ACHN (cell line): ENCODE results near the gene OR51F1.
"Not testable (repeated sequence)": the region's sequence is repeated elsewhere in the genome, so short reads cannot be mapped to it uniquely, and the experiment has no call there.

ENCODE experiments used
- DNase-seq: peaks from one replicate; pipeline ENCODE4 v3.0.0-alpha.2; 2015
- in situ Hi-C: cut with HindIII; loops from 2 replicates; pipeline ENCODE4 v1.10.0; 2017; ENCODE audit warnings: low sequenced_read_pairs, low pct_ligation_motif_present, low pct_unique_long_range_greater_than_20kb

The OR51F1 gene

DNA sequence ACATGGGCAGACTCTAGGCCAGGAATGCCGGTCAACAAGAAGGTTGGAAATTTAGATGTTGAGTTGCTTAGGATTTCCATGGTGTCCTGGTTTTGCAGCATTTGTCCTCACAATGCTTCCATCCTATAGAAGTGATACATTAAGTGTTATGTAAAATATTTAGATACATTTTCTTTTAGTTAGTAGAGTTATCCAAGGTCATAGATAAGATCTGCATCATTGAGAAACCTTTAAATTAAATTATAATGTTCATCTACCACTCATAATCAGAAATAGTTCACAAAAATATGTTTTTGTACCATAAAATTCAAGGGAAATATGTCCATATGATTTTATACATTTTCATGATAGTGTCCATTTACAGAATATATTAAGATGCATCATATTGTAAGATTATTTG lies at the start of gene OR51F1:
Gene OR51F1 (minus strand): TSS at position 101 of the 400 bp plus-strand sequence. CDS start 0 bp downstream, at position 101.
- no peak for DNase-seq
- in situ Hi-C loops: no loop called here

DNA sequence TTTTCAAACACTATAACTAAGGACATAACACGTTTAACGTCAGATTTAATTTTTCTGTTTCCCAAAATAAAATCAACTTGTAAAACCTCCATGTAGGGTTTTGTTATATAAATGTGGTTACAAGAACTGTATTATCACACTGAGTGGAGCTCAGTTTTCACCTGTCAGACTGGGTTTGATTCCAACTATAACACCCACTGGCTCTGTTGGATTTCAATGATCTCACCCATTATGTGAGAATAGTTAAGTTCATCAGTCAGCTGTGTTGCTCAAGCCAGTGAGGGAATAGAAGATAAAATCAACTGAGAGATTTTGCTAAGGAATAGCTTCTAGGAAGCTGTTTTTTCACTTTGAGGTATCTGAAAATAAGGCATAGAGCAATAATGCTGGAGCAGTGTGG lies 39.5 kb upstream of the OR51F1 start:
- no peak for DNase-seq
- in situ Hi-C loops: no loop called here

- in situ Hi-C loops: no loop called here
- no peak for DNase-seq
Observed at GRCh38 chr11:4808476-4808875, 38.7 kb upstream of the OR51F1 start.

GRCh38 chr11:4804280-4804679 lies 34.5 kb upstream of the OR51F1 start, which contains the start of gene OR52R1:
Gene OR52R1, minus strand, starts transcription at chr11:4804380. Its CDS starts 0 bp downstream, at chr11:4804380.
- no peak for DNase-seq
- in situ Hi-C loops: no loop called here

DNA sequence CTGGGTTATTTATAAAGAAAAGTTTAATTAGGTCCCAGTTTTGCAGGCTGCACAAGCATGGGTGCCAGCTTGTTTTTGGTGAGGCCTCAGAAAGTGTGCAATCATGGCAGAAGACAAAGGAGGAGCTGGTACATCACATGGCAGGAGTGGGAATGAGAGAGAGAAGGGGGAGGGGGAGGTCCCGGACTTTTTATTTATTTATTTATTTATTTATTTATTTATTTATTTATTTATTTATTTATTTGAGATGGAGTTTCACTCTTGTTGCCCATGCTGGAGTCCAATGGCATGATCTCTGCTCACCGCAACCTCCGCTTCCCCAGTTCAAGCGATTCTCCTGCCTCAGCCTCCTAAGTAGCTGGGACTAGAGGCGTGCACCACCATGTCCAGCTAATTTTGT lies 31.6 kb upstream of the OR51F1 start:
- in situ Hi-C loops, DNase-seq: not testable (repeated sequence)

- DNase-seq: no peak
- in situ Hi-C loops: no loop called here
Observed at GRCh38 chr11:4798427-4799183, 28.9 kb upstream of the OR51F1 start.

DNA sequence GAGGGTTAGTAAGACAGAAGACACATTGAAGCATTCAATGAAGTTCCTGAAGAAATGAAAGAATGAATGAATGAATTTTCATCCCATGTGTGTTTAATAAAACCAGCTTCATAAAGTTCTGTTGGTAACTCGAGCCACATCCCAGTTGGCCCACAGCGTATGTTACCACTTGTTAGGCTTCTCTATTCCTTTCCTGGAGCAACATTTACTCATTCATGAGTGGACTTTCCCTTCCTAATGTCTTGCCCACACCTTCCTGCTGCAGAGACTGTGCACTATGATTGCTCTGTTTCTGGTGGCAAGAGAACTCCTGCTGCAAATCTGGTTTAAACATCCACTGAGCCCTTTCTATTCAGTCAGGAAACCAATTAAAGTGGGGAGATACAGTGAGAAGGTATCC lies 27.5 kb upstream of the OR51F1 start:
- DNase-seq: no peak
- in situ Hi-C loops: no loop called here

DNA sequence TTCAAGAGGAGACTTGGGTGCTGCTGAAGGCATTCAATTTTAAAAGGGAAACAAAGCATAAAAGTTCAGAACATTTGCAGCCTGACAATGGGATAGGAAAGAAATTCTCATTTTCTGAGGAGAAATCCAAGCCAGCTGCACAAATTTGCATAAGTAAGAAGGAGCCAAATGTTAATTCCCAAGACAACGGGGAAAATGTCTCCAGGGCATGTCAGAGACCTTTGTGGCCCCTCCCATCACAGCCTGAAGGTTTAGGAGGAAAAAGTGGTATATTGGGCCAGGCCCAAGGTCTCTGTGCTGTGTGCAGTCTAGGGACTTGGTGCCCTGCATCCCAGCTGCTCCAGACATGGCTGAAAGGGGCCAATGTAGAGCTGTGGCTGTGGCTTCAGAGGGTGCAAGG lies 12.7 kb upstream of the OR51F1 start:
- no peak for DNase-seq
- in situ Hi-C loops: no loop called here

DNA sequence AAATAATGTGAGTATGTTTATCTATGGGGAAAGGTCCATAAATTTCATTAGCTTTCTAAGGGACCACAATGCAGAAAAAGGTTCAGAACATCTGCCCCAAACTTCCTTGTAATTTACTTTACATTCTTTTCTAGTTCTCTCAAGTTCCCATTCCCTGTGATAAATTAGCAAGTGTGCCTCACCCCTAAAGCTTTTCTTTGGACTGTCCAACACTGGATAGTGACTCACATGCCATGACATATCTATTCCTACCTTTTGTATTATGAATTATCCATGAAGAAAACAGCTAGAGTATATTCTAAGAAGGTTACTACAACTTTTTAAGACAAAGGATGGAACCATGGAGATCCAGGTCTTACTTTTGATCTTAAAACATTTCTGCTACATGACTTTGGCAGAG lies 1.6 kb downstream of the OR51F1 start:
- in situ Hi-C loops: no loop called here

DNA sequence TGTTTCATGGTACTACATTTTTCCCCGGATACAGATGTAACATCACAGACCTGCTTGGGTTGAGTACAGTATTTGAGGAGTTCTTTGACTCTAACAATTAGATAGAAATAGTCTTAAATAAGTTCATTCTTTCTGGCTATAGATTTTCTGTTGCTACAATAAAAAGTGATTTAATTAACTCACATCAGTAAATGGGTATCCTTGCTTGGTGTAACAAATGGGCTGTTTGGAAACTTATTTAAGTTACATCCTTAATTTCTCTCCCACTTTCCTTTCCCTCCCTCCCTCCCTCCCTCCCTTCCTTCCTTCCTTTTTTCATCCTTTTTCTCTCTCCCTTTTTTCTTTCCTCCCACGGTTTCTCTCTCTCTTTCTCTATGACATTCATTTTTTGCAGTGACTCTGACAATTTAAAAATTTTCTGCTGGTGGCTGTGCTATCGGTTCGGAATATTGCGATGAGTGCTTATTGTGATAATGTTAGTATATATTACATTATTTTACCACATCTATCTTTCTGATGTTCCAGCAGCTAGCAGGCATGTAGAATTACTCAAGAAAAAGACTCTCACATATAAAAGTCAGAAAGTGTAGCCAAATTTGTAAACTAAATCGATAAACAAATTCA lies 3.2 kb downstream of the OR51F1 start:
- in situ Hi-C loops: no loop called here
- DNase-seq: no peak

More for the DNA sequence above, 1.6 kb downstream of the OR51F1 start:
- no peak for DNase-seq

DNA sequence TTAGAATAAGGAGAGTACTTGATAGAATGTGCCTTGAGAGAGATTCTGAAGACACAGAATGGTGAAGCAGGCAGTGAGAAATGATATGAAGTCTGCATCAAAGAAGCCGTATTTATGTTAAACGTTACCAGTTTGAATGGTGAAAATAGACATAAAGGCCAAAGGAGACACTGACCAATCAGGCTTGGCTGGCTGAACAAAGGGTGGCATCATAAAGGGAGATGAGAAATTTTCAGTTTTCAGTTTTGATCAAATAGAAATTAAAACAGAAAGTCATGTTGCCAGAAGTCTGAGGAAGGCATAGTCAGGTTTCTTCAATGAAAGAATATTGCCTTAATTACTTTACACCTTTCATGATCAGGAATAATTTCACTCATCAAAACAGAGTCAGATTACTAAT lies 6.6 kb downstream of the OR51F1 start:
- DNase-seq: no peak
- in situ Hi-C loops: no loop called here

DNA sequence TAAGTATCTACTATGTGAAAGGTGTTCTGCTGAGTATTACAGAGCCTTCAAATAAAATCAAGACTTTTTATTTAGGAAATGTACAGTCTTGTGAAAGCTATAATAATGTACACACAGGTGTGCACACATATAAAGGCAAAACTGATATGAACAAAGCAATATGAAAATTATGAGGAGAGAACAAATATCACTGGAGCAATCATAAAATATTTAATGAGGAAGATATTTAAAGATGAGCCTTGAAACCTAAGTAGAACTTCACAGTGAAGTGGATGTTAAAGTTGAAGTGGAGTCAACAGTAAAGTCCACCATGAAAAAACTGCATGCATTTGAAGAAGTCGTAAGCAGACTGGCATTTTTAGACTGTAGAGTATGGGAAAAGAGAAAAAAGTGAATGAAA lies 18.5 kb downstream of the OR51F1 start:
- in situ Hi-C loops: no loop called here
- no peak for DNase-seq

DNA sequence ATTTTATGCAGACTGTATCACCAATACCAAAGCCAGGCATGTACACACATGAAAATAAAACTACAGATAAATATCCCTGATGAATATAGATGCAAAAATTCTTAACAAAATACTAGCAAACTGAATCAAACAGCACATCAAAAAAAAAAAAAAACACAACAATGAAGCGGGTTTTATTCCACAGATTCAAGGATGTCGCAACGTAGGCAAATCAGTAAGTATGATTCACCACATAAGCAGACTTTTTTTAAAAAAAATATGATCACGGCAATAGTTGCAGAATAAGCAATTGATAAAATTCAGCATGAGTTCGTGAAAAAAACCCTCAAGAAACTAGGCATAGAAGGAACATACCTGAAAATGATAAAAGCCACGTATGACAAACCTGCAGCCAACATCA lies 21.3 kb downstream of the OR51F1 start:
- in situ Hi-C loops: no loop called here

DNA sequence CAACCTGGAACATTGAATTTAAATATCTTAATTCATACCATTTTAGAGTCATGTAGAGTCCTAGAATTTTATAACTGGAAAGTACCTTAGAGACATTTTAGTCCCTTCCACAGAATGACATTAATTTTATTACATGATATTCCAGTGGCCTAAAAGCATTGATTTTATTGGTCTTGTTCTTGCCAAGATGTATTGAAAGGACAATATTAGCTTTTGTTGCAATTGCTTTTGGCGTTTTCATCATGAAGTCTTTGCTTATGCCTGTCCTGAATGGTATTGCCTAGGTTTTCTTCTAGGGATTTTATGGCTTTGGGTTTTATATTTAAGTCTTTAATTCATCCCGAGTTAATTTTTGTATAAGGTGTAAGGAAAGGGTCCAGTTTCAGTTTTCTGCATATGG lies 29.0 kb downstream of the OR51F1 start:
- no peak for DNase-seq
- in situ Hi-C loops: no loop called here

More for the DNA sequence above, 21.3 kb downstream of the OR51F1 start:
- DNase-seq: no peak

DNA sequence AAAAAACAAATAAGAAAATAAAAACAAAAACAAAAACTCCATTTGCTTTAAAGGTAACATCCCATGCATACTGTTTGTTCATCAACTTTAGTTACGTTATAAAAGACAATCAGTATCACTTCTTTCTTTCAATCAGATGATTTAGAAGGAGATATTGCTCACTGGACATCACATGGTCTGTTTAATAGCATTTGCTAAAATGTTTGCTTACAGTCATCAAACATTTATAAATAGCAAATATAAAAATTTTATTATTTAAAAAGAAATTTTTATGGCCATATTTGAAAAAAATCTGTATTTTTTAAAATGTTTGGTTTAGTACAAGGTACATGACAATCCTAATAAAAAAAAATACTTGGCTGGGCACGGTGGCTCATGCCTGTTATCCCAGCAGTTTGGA lies 42.6 kb downstream of the OR51F1 start:
- in situ Hi-C loops: no loop called here

GRCh38 chr11:4722616-4723534 lies 46.9 kb downstream of the OR51F1 start:
- DNase-seq, in situ Hi-C loops: not testable (repeated sequence)

More for the DNA sequence above, 42.6 kb downstream of the OR51F1 start:
- DNase-seq: no peak
